Measurements from ENCODE around the gene CD8B2. TPM values are rescaled to one million over a fixed set of nuclear protein-coding genes. Genes with fewer than 3 reads are reported as not detected.

The CD8B2 gene
- total RNA-seq, 1 experiment from 2014 or later, result not detected

Other genes starting within 250 kb of the CD8B2 start
- gene RGPD3, start 19.0 kb upstream of the CD8B2 start, total RNA-seq (2014; rRNA removed; shearing (Covaris generic)), result 0.81 and 1.3 TPM in 2 replicates